Lower leg skin (tissue), 3 donors: Measurements from ENCODE around the gene RPS6KL1.

Source experiments
- POLR2A ChIP-seq, 2 donors: fragments of 450-650 bp; IDR thresholded peaks; one replicate each; pipeline ENCODE4 v1.6.1; 2016 to 2017; ENCODE audit warnings: antibody characterized with exemption in 2 of 2, mild to moderate bottlenecking in 1 of 2, moderate library complexity in 1 of 2
- TF ChIP-seq, protein P1 (sequence below), 3 donors: fragments of 450-650 bp; IDR thresholded peaks; one replicate each; pipeline ENCODE4 v1.5.1; 2016; ENCODE audit warnings: antibody characterized with exemption in 3 of 3, mild to moderate bottlenecking in 3 of 3, moderate library complexity in 2 of 3

DNA sequence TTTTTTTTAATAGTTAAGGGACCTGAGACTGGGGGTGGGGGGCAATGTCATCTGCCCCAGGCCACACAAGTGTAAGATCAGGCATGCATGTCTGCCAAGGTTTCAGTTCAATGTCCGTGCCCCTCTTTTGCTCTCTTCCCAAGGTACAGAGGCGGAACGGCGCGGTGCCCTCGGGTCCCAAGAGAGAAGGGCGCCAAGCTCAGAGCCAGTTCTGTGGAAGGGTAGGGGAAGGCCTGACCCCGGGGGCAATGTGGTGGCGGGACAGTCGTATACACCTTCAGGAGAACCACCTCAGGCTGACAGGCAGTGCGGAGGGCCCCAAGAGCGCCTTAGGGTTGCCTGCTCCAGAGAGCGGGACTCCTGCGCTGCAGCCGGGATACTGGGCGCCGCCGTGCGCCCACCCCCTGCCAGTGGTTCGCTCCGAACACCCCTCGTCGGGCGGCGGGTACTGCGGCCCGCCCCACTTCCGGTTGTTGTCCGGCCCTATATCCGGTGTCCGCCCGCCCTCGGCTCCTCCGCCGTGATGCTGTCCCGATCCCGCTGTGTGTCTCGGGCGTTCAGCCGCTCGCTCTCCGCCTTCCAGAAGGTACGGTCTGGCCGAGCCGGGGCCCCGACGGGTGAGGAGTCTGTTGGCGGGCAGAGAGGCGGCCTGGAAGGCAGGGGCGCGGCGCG is 41.5 kb downstream of the RPS6KL1 start, which contains the start of gene DLST:
- TF ChIP-seq POLR2A (IDR thresholded peaks at IDR 0.05), result no peak
- TF ChIP-seq, protein P1, sequence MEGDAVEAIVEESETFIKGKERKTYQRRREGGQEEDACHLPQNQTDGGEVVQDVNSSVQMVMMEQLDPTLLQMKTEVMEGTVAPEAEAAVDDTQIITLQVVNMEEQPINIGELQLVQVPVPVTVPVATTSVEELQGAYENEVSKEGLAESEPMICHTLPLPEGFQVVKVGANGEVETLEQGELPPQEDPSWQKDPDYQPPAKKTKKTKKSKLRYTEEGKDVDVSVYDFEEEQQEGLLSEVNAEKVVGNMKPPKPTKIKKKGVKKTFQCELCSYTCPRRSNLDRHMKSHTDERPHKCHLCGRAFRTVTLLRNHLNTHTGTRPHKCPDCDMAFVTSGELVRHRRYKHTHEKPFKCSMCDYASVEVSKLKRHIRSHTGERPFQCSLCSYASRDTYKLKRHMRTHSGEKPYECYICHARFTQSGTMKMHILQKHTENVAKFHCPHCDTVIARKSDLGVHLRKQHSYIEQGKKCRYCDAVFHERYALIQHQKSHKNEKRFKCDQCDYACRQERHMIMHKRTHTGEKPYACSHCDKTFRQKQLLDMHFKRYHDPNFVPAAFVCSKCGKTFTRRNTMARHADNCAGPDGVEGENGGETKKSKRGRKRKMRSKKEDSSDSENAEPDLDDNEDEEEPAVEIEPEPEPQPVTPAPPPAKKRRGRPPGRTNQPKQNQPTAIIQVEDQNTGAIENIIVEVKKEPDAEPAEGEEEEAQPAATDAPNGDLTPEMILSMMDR (IDR thresholded peaks at IDR 0.05), result no peak
